ENCODE measurements around the gene ARHGAP26.
"Not testable (repeated sequence)": the region's sequence is repeated elsewhere in the genome, so short reads cannot be mapped to it uniquely, and the experiment has no call there.

Gene ARHGAP26

DNA sequence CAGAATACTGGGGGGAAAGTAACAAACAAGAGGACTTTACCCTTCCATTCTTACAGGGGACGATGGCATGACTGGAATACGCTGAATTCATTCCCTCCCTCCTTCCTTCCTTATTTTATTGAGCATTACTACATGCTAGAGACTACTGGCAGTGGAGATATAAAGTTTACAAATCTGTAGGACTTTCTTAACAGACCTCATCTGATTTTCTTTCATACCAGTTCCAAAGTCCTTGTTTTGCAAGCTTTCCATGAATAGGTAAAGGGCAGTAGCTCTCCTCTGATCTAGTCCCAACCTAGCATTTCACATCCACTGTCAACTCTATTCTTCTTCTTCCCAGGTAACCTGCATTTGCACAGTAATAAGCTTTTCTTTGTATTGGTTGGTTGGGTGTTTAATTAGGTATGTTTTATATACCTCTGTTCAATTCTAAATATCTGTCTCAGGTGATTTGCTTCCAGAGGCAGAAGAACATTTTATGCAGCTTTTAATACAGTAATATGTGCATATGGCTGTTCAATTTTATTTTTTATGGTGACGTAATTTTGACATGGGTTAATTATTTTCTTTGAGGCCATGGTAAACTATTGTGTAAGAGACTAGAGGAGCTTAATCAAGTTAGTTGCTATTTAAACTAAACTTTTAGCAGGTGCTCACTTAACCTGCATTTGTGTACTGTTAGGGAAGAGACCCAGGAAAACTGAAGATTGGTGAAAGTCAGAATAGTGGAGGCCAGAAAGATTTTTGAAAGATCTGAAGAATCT lies 150.9 kb downstream of the ARHGAP26 start:
- TF ChIP-seq, protein P1, sequence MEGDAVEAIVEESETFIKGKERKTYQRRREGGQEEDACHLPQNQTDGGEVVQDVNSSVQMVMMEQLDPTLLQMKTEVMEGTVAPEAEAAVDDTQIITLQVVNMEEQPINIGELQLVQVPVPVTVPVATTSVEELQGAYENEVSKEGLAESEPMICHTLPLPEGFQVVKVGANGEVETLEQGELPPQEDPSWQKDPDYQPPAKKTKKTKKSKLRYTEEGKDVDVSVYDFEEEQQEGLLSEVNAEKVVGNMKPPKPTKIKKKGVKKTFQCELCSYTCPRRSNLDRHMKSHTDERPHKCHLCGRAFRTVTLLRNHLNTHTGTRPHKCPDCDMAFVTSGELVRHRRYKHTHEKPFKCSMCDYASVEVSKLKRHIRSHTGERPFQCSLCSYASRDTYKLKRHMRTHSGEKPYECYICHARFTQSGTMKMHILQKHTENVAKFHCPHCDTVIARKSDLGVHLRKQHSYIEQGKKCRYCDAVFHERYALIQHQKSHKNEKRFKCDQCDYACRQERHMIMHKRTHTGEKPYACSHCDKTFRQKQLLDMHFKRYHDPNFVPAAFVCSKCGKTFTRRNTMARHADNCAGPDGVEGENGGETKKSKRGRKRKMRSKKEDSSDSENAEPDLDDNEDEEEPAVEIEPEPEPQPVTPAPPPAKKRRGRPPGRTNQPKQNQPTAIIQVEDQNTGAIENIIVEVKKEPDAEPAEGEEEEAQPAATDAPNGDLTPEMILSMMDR (IDR thresholded peaks at IDR 0.05; ENCODE audit: insufficient read depth, low read depth, low read length, missing control alignments) = no peak
- DNase-seq (ENCODE audit: low read depth) = no peak
- no peak overlapping the region for H3K4me3 ChIP-seq (ENCODE audit: low read depth, low read length)

DNA sequence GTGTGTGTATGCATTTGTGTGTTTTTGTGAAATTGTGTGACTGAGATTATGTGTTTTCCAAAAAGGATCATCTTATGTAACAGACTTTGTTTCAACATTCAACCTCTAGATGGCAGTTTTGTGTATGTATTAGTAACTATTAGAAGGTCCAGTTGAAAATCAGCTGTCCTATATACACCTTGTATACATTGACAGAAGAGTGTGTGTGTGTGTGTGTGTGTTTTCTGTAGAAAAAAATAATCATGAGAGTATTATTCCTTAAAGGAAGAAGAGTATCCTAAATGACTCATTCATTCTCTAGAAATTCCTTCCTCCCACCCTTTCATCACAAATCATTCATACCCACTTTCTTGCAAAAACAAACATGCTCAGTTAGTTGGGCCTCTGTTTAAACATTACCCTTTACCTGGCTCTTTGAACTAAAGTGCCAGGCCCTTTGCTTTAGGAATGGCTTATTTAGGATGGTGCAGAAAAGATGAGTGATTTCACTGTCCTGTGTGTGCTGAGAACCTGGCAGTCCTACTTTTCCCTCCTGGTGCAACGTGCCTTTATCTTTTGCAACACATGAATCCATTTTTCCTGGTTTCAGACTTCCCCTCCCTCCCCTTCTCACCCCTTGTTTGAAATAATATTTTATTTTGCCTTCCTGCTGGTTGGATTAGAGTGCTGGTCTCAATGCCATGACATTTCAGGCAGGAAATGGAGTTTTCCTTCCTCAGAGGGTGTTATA lies 152.2 kb downstream of the ARHGAP26 start:
- H3K4me3 ChIP-seq (ENCODE audit: low read depth, low read length) = no peak overlapping the region
- DNase-seq (ENCODE audit: low read depth) = peak; percentile 67
- TF ChIP-seq, protein P1 (IDR thresholded peaks at IDR 0.05; ENCODE audit: insufficient read depth, low read depth, low read length, missing control alignments) = peak; percentile 38

DNA sequence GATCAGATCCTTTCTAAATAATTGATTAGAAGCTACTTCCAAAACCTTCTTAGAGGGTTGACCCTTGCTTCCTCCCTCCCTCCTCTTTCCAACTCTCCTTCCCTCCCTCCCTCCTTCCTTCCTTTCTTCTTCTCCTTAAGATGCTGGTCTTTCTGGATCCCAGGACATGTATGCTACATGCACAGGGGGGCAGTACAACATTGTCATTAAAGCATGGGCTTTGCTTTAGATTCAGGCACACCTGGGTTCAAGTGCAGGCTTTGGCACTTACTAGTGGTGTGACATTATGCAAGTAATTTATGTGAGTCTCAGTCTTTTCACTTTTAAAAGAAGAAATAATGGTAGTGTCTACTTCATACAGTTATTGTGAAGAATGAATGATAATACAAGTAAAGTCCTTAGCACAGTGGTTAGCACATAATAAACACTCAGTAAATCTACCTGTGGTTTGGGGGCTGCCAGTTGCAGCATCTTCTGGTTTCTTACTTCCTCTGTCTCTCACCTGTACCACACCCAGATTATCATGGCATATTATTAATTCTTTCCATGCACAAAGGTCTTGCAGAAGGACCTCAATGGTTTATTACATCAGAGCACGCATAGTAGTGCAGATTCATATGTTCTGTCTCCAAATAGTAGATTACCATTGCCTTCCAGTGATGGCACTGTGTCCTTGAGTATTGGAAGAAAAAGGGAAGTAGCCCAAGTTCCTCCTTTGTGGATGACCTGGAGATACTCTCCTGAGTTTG lies 154.1 kb downstream of the ARHGAP26 start:
- TF ChIP-seq, protein P1 (IDR thresholded peaks at IDR 0.05; ENCODE audit: insufficient read depth, low read depth, low read length, missing control alignments) = peak; percentile 37
- peak; percentile 51 for DNase-seq (ENCODE audit: low read depth)

DNA sequence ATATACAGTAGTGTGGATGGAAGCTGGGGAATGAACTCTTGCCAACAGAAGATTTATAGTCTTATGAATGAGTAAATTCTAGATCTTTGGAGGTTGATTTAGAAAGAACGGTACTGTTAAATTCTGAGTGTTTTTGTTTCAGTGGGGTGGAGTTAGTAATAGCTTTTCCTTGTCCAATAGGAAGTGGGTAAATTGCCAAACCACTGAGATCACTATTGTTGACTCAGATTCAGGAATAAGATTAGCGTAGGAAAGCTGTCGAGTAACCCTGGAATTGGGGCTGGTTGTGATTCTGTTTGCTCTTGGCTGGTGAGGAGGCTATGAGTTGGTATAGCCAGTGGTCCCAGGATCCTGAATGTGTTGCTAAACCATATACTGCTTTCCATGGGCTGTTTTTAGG lies 155.6 kb downstream of the ARHGAP26 start:
- DNase-seq (ENCODE audit: low read depth) = no peak
- no peak overlapping the region for H3K4me3 ChIP-seq (ENCODE audit: low read depth, low read length)
- TF ChIP-seq, protein P1 (IDR thresholded peaks at IDR 0.05; ENCODE audit: insufficient read depth, low read depth, low read length, missing control alignments) = no peak

More for the DNA sequence above, 154.1 kb downstream of the ARHGAP26 start:
- no peak overlapping the region for H3K4me3 ChIP-seq (ENCODE audit: low read depth, low read length)

DNA sequence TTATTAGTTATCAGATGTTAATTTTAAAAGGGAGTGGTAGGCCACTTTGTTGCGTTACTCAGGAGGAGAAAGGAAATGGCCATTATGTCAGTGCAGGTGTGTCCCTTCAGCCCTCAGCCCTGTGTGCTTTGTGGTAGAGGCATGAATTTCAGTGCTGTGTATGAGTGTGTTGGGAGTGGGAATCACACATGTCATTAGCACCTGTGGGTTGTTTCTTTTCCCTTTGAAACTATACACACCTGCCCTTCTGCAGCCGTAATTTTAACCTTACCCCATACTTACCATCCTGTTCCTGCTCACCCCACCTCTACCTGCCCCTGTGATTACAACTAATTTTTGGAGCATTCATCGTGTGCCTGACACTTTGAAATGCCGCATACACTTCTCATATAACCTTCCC lies 156.4 kb downstream of the ARHGAP26 start:
- DNase-seq (ENCODE audit: low read depth) = no peak
- no peak overlapping the region for H3K4me3 ChIP-seq (ENCODE audit: low read depth, low read length)
- TF ChIP-seq, protein P1 (IDR thresholded peaks at IDR 0.05; ENCODE audit: insufficient read depth, low read depth, low read length, missing control alignments) = no peak

DNA sequence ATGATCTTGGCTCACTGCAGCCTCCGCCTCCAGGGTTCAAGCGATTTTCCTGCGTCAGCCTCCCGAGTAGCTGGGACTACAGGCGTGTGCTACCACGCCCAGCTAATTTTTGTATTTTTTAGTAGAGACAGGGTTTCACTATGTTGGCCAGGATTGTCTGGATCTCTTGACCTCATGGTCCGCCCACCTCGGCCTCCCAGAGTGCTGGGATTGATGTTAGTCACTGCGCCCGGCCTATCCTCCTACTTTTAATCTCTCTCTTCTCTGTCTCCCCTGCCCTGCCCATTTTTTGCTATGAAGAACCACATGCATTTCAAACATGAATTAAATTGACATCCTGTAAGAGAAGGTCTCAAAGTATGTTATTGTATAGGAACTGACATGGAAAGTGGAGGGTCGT lies 158.8 kb downstream of the ARHGAP26 start:
- DNase-seq (ENCODE audit: low read depth); H3K4me3 ChIP-seq (ENCODE audit: low read depth, low read length): not testable (repeated sequence)

DNA sequence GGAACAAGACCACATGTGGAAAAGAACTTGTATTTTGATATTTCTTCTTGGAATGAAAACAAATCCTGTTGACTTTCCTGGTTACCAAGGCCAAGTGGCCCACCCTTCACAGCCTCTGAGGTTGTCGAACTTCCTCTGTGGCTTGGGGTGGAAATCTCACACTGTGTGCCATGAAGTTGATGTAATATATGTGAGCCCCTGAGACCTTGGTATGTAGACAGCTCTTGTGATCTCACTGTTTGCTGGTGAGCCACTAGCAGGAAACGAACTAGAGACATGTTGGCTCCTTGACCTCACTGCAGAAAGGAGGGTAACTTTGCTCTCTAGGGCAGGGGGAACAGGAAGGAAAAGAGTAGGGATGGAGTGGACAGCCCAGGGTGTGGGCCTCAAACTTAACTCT lies 159.4 kb downstream of the ARHGAP26 start:
- TF ChIP-seq, protein P1 (IDR thresholded peaks at IDR 0.05; ENCODE audit: insufficient read depth, low read depth, low read length, missing control alignments) = no peak
- no peak overlapping the region for H3K4me3 ChIP-seq (ENCODE audit: low read depth, low read length)
- no peak for DNase-seq (ENCODE audit: low read depth)
